NK-92 treated with Interleukin-12 subunit alpha and Interleukin-12 subunit beta, amount 100 ng/mL, for 24 hours (cell line): Measurements from ENCODE around the gene FASN.

Source experiments
- DNase-seq: peaks from one replicate; lab custom pipeline; 2025; lab: John Stamatoyannopoulos, UW

FASN gene

DNA sequence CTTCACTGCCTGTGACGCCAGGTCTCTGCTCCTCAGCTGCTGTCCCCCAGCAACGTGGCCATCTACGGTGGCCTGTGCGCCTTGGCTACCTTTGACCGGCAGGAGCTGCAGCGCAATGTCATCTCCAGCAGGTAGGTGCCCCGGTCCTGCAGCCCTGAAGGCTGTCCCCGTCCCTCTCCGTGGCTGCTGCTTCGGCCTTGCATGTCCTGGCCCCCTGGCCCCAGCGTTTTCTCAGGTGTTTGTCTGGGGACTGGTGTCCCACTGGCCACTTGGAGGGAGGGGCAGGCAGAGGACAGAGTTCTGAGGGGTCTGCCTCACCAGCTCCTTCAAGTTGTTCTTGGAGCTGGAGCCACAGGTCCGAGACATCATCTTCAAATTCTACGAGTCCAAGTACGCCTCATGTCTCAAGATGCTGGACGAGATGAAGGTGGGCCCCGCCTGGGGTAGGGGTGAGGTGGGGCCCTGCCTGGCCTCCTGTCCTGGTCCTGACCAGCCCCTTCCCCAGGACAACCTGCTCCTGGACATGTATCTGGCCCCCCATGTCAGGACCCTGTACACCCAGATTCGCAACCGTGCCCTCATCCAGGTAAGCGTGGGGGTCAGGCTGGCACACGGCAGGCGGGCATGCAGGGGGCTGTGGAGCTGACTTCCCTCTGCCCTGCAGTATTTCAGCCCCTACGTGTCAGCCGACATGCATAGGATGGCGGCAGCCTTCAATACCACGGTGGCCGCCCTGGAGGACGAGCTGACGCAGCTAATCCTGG is 41.9 kb downstream of the FASN start:
- DNase-seq, result no peak

DNA sequence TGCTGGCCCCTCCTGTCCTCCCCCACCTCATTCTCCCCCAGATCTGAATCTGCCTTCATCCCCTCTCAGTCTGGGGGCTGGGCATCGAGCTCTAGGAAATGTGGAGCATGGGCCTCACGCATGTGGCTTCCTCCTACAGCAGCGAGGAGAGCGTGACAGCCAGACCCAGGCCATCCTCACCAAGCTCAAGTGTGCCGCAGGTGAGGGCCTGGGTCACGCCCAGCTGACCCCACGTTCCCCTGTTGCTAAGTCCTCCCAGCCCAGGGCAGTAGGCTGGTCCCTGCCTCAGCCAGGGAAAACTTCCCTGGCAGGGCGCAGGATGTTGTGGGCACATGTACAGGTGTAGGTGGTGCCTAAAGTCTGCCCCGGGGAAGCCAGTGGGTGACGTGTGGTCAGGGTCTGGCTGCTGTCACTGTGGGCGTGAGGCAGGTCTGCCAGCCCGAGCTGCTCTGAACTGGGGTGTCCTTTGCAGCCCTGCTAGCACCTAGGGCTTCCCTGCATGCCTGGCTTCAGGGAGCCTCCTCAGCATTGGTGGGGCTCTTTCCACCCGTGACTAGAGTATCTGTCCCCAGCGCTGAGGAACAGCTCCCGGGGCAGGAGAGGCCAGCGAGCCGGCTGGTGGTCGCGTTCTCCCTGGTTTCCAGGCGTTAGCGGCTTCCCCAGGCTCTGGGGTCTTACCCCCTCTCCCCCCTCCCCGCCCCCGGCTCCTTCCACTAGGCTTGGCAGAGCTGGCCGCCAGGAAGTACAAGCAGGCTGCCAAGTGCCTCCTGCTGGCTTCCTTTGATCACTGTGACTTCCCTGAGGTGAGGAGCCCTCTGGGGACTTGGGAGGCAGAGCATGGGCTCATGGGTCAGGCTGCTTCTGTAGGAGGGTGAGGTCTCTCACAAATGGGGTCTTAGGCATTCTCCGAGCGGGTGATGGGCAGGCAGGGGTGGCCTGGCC is 42.7 kb downstream of the FASN start:
- DNase-seq, result no peak

DNA sequence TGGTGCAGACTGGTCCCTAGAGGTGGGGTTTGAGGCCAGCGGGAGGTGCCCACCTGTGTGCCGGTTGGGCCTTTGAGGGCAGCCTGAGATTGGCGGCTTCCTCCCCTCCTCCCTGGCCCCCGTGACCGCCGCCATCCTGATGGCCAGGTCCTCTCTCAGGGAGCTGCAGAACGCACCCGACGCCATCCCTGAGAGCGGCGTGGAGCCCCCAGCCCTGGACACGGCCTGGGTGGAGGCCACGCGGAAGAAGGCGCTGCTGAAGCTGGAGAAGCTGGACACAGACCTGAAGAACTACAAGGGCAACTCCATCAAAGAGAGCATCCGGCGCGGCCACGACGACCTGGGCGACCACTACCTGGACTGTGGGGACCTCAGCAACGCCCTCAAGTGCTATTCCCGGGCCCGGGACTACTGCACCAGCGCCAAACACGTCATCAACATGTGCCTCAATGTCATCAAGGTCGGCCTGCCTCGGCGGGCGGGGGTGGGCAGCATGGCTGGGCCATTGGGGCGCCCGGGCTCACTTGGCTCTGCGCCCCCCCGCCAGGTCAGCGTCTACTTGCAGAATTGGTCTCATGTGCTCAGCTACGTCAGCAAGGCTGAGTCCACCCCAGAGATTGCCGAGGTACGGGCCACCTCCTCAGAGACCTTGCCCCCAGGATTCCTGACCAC is 43.5 kb downstream of the FASN start:
- DNase-seq, result no peak

DNA sequence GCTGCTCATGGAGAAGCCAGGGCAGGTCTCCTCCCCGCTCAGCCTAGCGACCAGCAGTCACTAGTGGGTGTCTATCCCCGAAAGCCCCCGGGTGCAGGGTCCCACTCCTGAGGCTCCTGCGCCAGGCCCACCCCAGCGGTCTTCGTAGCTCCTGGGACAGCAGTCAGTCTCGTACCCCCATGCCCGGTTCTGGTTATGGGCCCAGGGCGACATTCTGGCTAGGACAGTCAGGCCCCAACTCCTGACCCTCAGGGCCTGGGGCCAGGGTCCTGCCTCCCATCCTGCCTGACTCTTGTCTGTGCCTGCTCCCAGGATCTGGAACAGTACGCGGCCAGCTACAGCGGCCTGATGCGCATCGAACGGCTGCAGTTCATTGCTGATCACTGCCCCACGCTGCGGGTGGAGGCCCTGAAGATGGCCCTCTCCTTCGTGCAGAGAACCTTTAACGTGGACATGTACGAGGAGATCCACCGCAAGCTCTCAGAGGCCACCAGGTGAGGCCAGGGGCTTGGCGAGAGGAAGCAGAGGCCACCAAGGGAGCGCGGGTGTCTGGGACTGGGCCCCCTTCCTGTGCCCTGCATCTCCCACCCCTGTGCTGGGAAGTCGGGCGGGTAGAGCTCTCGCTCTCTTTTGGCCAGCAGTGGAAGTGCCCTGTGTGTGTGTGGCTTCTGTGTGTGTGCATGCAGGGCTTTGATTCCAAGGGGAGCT is 44.3 kb downstream of the FASN start:
- no peak for DNase-seq

GRCh38 chr17:82053130-82053529 is 44.9 kb downstream of the FASN start:
- DNase-seq, result no peak

- no peak for DNase-seq
Measured at GRCh38 chr17:82052638-82053059, 45.4 kb downstream of the FASN start.

DNA sequence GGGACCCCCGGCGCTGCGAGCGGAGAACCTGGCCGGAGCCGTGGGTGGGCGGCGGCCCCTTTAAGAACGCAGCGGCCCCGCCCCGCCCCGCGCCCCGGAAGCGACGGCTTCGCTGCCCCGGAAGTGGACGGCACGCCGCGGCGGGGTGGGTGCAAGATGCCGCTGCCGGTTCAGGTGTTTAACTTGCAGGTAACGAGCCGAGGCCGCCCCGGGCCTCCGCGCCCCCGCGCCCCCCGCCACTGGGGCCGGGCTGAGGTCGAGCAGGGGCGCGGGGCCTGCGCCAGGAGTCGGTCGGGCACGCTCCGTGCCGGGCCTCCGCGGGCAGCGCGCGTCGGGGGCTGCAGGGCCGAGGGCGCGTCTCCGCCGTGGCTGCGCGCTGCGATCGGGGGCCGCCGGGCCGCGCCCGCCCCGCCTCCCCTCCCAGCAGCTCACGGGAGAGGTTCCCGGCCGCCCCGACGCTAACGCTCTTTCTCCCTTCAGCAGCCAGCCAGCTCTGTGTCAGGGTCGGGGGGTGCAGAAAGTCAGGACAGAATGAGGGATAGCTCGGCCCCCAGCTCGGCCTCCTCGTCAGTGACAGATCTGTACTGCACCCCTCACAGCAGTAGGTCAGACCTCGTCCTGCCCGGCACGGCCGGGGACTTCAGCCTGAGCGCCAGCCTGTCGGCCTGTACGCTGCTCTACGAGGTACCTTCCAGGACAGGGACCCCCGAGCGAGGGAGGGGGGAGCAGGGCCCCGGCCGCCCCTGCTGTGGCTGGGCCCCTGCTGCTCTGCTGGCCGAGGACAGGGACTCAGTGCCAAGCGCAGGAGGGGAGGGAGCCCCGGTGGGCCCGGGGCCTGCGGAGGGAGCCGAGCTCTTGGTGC is 46.0 kb downstream of the FASN start, which contains the start of the genes GPS1 and RFNG:
TSS of gene GPS1 (plus strand) at position 123 of the 862 bp plus-strand sequence. CDS start at position 157, 34 bp downstream.
TSS of gene RFNG (minus strand) at position 36 of the 862 bp plus-strand sequence. CDS start 45 bp downstream, outside the sequence.
- DNase-seq, result peak; percentile 48

- no peak for DNase-seq
Measured at GRCh38 chr17:82050761-82051641, 47.0 kb downstream of the FASN start.

- DNase-seq, result no peak
Measured at GRCh38 chr17:82050152-82050760, 47.8 kb downstream of the FASN start.

DNA sequence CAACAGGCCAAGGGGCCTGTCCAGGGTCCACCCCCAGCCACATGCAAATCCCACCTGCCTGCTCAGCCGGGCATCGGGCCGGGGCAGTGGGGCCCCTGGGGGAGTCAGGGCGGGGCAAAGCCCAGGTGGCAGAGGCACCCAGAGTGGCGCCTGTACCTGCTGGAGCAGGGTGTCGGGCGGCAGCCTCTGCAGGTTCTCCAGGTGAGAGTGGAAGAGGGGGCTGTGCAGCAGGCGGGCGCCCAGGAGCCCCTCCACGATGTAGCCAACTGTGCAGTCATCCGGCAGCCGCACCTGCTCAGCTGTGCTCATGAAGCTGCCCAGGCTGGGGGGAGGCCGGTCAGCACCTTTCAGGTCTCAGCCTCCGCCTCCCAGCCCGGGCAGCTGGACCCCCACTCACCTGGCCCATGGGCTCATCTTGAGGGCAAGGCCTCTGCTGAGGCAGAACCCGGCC is 48.5 kb downstream of the FASN start:
- no peak for DNase-seq

DNA sequence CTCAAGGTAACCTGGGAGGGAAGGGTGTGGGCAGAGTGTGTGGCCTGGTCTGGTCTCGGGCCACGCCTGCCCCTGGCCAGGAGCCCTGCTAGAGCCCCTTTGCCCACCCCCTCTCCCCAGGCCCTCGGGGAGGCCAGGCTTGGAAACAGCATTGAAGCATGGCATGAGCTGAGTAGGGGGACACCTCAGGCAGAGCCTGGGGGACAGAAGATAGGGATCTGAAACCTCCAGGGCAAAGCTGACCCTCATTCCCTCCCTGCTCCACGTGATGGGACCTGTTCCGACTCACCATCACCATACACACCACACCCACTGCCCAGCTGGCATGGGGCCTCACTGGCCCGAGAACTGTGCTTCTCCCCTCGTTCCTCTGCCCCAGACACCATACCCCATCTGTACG is 48.9 kb downstream of the FASN start:
- DNase-seq, result no peak

DNA sequence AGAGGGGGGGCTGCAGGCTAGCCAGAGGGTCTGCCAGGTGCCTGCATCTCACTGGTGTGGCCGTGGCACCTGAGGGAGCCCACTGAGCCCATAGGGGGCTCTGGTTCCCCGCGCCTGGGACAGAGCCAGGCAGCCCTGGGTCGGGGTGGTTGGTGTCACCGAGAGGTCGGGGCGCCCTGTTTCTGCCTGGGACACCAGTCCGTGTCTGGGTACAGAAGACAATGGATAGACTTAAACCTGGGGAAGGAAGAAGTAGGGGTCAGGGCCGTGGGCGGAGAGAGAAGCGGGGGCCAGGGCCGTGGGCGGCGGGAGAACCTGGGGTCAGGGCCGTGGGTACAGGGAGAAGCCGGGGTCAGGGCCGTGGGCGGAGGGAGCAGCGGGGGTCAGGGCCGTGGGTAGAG is 49.5 kb downstream of the FASN start:
- no peak for DNase-seq

DNA sequence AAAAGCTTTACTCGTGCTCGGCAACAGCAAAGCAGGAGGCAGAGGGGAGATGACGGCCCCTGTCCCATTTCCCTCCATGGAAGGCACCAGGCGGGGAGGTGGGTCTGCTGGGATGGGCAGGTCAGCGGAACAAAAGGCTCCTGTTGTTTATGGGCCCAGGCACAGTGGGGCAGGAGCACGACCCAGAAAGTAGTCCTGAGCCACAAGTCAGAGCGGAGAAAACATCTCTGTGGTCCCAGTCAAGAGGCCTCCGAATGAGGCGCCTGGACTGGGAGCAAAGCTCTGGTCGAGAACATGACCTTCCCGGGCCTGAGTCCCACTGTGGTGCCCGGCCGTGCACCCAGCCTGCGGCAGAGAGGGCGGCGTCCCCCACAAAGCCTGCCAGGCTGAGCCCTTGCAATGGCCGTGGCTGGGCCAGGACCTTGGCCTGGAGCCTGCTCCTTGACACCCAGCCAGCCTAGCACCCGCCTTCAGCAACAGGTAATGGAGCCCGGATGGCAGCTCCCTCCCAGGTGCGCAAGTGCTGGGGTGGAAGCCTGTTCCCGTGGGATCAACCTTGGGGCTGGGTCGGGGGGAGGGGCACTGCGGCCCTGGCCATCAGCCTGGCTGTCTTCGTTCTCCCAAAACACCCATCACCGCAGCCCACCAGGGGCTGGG is 50.0 kb downstream of the FASN start:
- DNase-seq, result no peak

- no peak for DNase-seq
Measured at GRCh38 chr17:82047379-82047778, 50.7 kb downstream of the FASN start.

DNA sequence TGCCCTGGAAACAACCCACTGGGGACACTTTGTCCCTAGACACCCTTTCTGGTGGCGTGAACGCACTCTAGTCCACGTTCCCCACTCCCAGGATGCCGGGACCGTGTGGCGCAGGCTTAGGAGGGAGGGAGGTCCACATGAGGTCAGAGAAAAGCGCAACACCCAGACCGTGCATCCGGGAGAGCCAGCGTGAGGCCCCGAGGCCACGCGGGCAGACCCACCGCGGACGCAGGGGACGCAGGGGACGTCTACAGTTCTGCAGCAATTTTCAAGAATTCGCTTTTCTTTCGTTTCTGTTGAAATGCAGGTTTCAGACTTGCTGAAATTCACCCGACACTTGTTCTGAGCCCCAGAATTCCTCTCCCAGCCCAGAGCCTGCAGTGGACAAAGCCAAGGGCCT is 51.1 kb downstream of the FASN start:
- no peak for DNase-seq

DNA sequence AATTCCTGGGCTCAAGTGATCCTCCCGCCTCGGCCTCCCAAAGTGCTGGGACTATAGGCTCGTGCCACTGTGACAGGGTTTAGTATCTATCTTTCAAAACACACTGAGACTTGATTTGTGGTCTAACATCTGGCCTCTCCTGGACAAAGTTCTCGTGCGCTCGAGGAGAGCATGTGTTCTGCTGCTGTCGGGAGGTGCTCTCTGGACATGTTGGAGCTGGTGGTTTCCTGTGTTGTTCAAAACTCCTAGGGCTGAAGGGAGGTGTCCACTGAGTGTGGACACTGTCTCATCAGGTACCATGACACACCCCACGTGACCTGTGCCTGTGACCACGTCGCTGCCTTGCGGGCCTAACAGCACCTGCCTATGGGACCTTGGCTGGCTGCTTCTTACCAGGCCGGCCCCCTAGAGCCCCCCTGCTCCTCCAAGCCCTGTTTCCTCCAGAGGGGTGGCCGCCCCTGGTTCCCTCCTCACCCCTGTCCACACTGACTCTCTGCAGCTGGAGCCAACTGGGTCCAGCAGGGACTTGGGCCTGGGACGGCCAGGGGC is 52.0 kb downstream of the FASN start:
- DNase-seq, result no peak

DNA sequence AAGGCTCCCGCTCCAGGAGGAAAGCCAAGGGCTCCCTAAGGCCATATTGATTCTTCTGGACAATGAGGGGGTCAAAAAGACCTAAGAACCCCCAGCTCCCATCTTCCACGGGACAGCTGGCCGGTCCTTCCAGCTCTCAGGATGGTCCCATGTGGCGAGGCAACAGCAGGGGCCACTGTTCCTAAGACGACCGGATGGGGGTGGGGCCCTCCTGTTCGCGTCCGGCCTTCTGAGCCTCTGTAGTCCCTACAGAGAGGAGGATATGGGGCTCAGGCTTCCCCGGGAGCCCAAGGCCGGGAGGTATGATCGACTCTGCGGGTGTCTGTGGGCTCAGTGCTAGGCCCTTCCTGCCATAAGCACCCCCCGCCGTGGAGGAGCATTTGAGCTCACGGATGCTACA is 54.5 kb downstream of the FASN start:
- no peak for DNase-seq

DNA sequence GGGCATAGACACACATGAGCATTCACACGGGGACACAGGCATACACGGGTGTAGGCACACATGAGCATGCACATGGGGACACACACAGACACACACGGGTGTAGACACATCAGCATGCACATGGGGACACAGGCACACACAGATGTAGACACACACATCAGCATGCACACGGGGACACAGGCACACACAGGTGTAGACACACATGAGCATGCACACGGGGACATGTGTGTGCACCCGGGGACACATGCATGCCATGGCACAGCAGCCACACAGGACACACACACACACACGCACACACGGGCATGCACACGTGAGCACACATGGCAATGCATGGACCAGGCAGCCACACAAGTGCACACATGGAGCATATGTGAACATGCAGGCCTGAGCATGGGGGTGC is 55.4 kb downstream of the FASN start:
- no peak for DNase-seq
